CD4-positive, alpha-beta T cell treated with Interleukin-12 subunit alpha and Interleukin-12 subunit beta, for 1 hour (primary cell): ENCODE measurements around the gene LRRC57.
A peak's percentile ranks its signal among the peaks of the same experiment; 100 is the strongest.

Source experiments
- DNase-seq: peaks from one replicate; pipeline ENCODE4 v3.0.0-alpha.2; 2020

The LRRC57 gene

DNA sequence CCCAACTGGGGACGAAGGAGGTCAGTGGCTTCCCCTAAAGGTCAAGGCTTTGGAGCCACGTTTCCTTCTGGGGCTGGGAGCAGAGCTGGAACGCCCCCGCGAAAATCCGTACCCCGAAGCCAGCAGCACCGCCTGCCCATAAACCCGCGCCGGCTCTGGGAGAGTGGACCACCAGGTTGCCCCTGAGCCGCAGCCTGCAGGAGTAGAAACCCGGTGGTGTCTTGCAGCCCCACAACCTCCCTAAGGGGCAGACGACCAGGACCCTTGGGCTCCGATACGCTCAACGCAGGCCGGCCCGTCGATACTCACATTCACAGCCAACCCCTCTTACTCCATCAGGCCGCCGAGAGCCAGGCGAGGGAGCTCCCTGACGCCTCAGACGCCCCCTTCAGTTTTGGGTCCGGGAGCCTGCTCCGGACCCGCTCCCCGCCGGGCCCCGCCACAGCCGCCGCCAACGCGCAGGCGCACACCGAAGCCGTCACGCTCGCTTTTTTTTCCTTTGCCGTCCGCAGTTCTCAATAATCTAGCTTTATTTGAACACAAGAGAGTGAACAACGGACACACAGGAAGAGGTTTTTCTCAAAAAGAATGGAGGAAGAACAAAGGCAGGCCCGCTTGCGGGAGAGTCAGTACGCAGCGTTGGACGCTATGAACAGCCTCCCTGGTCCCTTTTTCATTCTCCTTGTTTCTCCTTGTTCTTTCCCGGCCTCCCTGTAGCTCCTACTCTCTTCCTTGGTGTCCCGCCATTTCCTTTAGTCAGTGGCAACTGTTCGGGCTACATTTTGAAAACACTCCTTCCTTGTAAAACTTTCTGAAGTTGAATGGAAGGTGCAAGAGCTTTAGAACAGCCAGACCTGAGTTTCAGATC is 57.7 kb downstream of the LRRC57 start, which contains the start of gene ZNF106:
ZNF106 (minus strand) TSS at position 471 of the 868 bp plus-strand sequence. CDS start 18,852 bp downstream, outside the sequence.
- peak; percentile 93 for DNase-seq

DNA sequence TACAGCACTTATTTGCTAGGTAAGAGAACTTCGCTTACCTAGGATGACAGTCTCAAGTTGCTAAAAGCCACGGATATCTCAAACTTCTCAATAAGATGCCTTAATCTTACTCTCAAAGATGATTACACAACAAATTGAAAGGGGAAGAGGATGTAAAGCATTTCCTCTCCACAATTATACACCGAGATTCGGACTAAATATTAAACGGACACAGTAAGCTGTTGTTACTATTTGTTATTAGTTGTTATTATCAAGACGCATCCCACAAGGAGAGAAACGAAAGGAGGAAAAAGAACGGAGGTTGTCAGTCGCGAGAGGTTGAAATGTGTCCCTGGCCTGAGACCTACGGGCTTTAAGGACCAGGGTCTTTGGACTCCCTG is 58.3 kb downstream of the LRRC57 start:
- DNase-seq: peak; percentile 10
